GM23338 (cell line): ENCODE data around the gene FOXJ3. TPM values are rescaled to one million over a fixed set of nuclear protein-coding genes. Genes with fewer than 3 reads are reported as not detected.
A peak's percentile ranks its signal among the peaks of the same experiment; 100 is the strongest.

Experiments
- ATAC-seq: fragments of 200-7000 bp; cut with Tn5 transposase; 3 replicates; pipeline ENCODE4 v1.9.1; 2020
- DNase-seq: peaks from one replicate; pipeline ENCODE4 v3.0.0-alpha.2; 2015; ENCODE audit warnings: low spot score
- H2AFZ ChIP-seq: fragments of 200-600 bp; sonication (generic); 2 replicates; pipeline ENCODE4 v1.8.0; 2016; ENCODE audit warnings: antibody characterized with exemption, mild to moderate bottlenecking, moderate library complexity
- H3F3A ChIP-seq: fragments of 200-600 bp; sonication (generic); replicated peaks from 2 replicates; pipeline ENCODE4 v1.8.0; 2017; ENCODE audit warnings: antibody characterized with exemption, mixed run types, low read depth
- H3K27ac ChIP-seq: fragments of 200-600 bp; sonication (generic); 2 replicates; pipeline ENCODE4 v1.6.1; 2016; ENCODE audit warnings: low read depth
- H3K27me3 ChIP-seq: fragments of 200-600 bp; sonication (generic); 2 replicates; pipeline ENCODE4 v1.8.0; 2016; ENCODE audit warnings: mild to moderate bottlenecking, mixed run types, moderate library complexity; ENCODE audit not compliant: insufficient read depth
- H3K36me3 ChIP-seq: fragments of 200-600 bp; sonication (generic); 2 replicates; pipeline ENCODE4 v1.8.0; 2016; ENCODE audit warnings: mild to moderate bottlenecking; ENCODE audit not compliant: insufficient read depth
- H3K4me1 ChIP-seq: fragments of 200-600 bp; sonication (generic); 2 replicates; pipeline ENCODE4 v1.8.0; 2016; ENCODE audit warnings: mild to moderate bottlenecking, moderate library complexity; ENCODE audit not compliant: insufficient read depth
- H3K4me2 ChIP-seq: fragments of 200-600 bp; sonication (generic); 2 replicates; pipeline ENCODE4 v1.7.1; 2017; ENCODE audit warnings: mixed run types
- H3K4me3 ChIP-seq: fragments of 200-600 bp; sonication (generic); 2 replicates; pipeline ENCODE4 v1.6.1; 2016; ENCODE audit warnings: mixed run types
- H3K79me2 ChIP-seq: fragments of 200-600 bp; sonication (generic); replicated peaks from 2 replicates; pipeline ENCODE4 v1.8.0; 2017; ENCODE audit warnings: mild to moderate bottlenecking; ENCODE audit not compliant: insufficient read depth
- H3K9me2 ChIP-seq: fragments of 200-600 bp; sonication (generic); 2 replicates; pipeline ENCODE4 v1.8.0; 2017; ENCODE audit not compliant: insufficient read depth
- H4K20me1 ChIP-seq: fragments of 200-600 bp; sonication (generic); replicated peaks from 2 replicates; pipeline ENCODE4 v1.8.0; 2017; ENCODE audit warnings: mild to moderate bottlenecking; ENCODE audit not compliant: insufficient read depth
- H3K27ac Mint-ChIP-seq: 2 replicates; pipeline ENCODE4 v1.8.0; 2020; ENCODE audit warnings: inconsistent platforms, mild to moderate bottlenecking, moderate library complexity, mixed read lengths
- H3K27me3 Mint-ChIP-seq: 3 replicates; pipeline ENCODE4 v1.8.0; 2022; ENCODE audit warnings: low read depth, mild to moderate bottlenecking, moderate library complexity, mixed read lengths, inconsistent platforms; ENCODE audit not compliant: insufficient read depth, poor library complexity
- H3K36me3 Mint-ChIP-seq: 3 replicates; pipeline ENCODE4 v1.8.0; 2021; ENCODE audit warnings: low read depth, mild to moderate bottlenecking, inconsistent platforms, moderate library complexity, mixed read lengths
- H3K4me1 Mint-ChIP-seq: 3 replicates; pipeline ENCODE4 v1.8.0; 2020; ENCODE audit warnings: mild to moderate bottlenecking, inconsistent platforms, mixed read lengths
- H3K4me3 Mint-ChIP-seq: 3 replicates; pipeline ENCODE4 v1.8.0; 2021; ENCODE audit warnings: moderate library complexity, mild to moderate bottlenecking, inconsistent platforms, mixed read lengths
- H3K9me3 Mint-ChIP-seq: 3 replicates; pipeline ENCODE4 v1.8.0; 2020; ENCODE audit warnings: moderate library complexity, mild to moderate bottlenecking, inconsistent platforms, mixed read lengths
- CREB1 ChIP-seq: fragments of 250-450 bp; sonication (Bioruptor Pico); IDR thresholded peaks from 2 replicates; pipeline ENCODE4 v1.5.0; 2020; ENCODE audit warnings: low read depth, mild to moderate bottlenecking, moderate library complexity
- EZH2 ChIP-seq: fragments of 200-600 bp; sonication (generic); IDR thresholded peaks from one replicate; pipeline ENCODE4 v1.8.0; 2017; ENCODE audit warnings: antibody characterized with exemption, mild to moderate bottlenecking, low read depth; ENCODE audit not compliant: unreplicated experiment
- EZH2phosphoT487 ChIP-seq: fragments of 200-600 bp; sonication (generic); IDR thresholded peaks from one replicate; pipeline ENCODE4 v1.8.1; 2018; ENCODE audit warnings: antibody characterized with exemption; ENCODE audit not compliant: unreplicated experiment
- JUNB ChIP-seq: IDR thresholded peaks from one replicate; pipeline ENCODE4 v1.6.1; 2016; ENCODE audit warnings: antibody characterized with exemption; ENCODE audit not compliant: unreplicated experiment
- NANOG ChIP-seq: IDR thresholded peaks from 2 replicates; pipeline ENCODE4 v1.6.1; 2016; ENCODE audit warnings: antibody characterized with exemption, borderline replicate concordance
- POLR2AphosphoS5 ChIP-seq: IDR thresholded peaks from 2 replicates; pipeline ENCODE4 v1.6.1; 2016; ENCODE audit warnings: antibody characterized with exemption, low read depth
- REST ChIP-seq: IDR thresholded peaks from one replicate; pipeline ENCODE4 v1.6.1; 2018; ENCODE audit warnings: antibody characterized with exemption; ENCODE audit not compliant: unreplicated experiment
- STAT1 ChIP-seq: IDR thresholded peaks from one replicate; pipeline ENCODE4 v1.6.1; 2016; ENCODE audit warnings: antibody characterized with exemption; ENCODE audit not compliant: unreplicated experiment
- ZNF114 ChIP-seq: fragments of 250-450 bp; sonication (Bioruptor Pico); IDR thresholded peaks from 2 replicates; pipeline ENCODE4 v1.5.0; 2020; ENCODE audit warnings: mild to moderate bottlenecking, moderate library complexity
- ZNF331 ChIP-seq: fragments of 250-450 bp; sonication (Bioruptor Pico); IDR thresholded peaks from 2 replicates; pipeline ENCODE4 v1.5.0; 2020; ENCODE audit warnings: low read depth, mild to moderate bottlenecking, moderate library complexity
- polyA plus RNA-seq: library from polyadenylated mRNA; unstranded; fragments of >200 nt; fragmentation: Nextera tagmentation; extraction: Ambion mirVana; gene quantifications from 2 replicates; pipeline ENCODE4 v1.2.1, GENCODE V29; 2016
- total RNA-seq: library from RNA; depleted of rRNA; stranded (reverse); fragments of >200 nt; shearing (Covaris generic); gene quantifications from 2 replicates; pipeline ENCODE4 v1.2.3, GENCODE V29; 2014
- TF ChIP-seq, protein P1 (sequence below): IDR thresholded peaks from 2 replicates; pipeline ENCODE4 v1.6.1; 2016; ENCODE audit warnings: antibody characterized with exemption
- TF ChIP-seq, protein P2 (sequence below): fragments of 250-450 bp; sonication (Bioruptor Pico); IDR thresholded peaks from 2 replicates; pipeline ENCODE4 v1.5.0; 2020; ENCODE audit warnings: mild to moderate bottlenecking, moderate library complexity
- TF ChIP-seq, protein P3 (sequence below), 2 experiments: fragments of 200-600 bp in 1 of 2; sonication (generic) in 1 of 2; conservative IDR thresholded peaks; 2 replicates each; pipeline versions ENCODE4 v1.5.1 to v1.6.1; 2016 to 2017; ENCODE audit warnings: antibody characterized with exemption in 2 of 2, low read depth in 2 of 2, mild to moderate bottlenecking in 2 of 2, moderate library complexity in 1 of 2

FOXJ3 gene
- total and polyA plus RNA-seq, 2 experiments from 2014 or later: 36.6 to 53.3 TPM

DNA sequence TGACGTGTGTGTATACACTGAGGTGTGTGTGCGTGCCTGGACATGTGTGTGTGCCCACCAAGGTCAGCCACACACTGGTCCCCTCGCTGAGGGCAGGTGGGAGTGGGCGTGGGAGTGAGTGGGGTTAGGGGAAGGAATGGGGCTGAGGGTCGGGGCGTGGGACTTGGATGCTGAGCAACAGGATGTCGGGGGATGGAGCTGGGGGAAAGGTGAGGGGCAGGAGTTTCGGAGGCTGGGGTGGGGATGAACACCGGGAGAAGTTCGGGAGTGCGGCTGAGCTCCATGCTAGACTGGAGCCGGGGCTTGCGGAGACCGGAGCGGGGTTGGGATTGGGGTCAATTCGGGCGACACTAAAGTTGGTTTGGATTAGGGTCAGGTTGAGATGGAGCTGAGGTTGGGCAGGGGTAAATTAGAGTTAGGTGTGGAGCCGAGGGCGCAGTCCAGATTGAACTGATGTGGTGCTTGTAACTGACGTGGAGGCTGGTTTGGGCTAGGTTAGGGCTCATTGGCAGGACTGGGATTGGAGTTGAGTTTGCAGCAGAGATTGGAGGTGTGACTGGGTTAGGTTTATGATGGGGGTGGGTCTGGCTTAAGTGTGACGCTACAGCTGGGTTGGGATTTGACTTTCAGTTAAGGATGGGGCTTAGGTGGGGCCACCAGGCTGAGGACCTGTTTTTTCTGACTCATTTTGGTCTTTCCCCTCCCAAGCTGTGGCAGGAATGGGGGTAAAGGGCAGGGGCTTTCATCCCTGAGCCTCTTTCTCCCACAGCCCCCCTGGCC is 167.2 kb downstream of the FOXJ3 start:
- peaks cover 11% of the 10 kb centered on the region for H3K27me3 Mint-ChIP-seq
- no peaks in the 10 kb centered on the region for H3K36me3 Mint-ChIP-seq
- H3K9me3 Mint-ChIP-seq: no peaks in the 10 kb centered on the region; the same call in 2 of the 3 replicates
- H3K4me1 Mint-ChIP-seq: peaks cover 4% of the 10 kb centered on the region; the same call in 2 of the 3 replicates
- ATAC-seq (no peak), DNase-seq (peak; percentile 45)
- Histone ChIP-seq H3K4me3 (no peak overlapping the region), H3K9me2 (no peaks in the 10 kb centered on the region), H4K20me1 (no peaks in the 10 kb centered on the region), H3K36me3 (no peaks in the 10 kb centered on the region), H3K4me2 (no peak overlapping the region), H3K4me1 (no peaks in the 10 kb centered on the region), H2AFZ (no peak overlapping the region), H3K27me3 (no peaks in the 10 kb centered on the region), H3K27ac (no peak overlapping the region), H3K79me2 (no peaks in the 10 kb centered on the region), H3F3A (no peaks in the 10 kb centered on the region)
- H3K27ac Mint-ChIP-seq: no peak overlapping the region; the same call in 1 of the 2 replicates
- TF ChIP-seq POLR2AphosphoS5 (no peak), ZNF331 (CRISPR knock-in tag) (no peak), EZH2phosphoT487 (no peak), REST (no peak), NANOG (no peak), EZH2 (no peak), CREB1 (CRISPR knock-in tag) (no peak), STAT1 (no peak), JUNB (no peak), ZNF114 (CRISPR knock-in tag) (no peak)
- TF ChIP-seq, protein P1, sequence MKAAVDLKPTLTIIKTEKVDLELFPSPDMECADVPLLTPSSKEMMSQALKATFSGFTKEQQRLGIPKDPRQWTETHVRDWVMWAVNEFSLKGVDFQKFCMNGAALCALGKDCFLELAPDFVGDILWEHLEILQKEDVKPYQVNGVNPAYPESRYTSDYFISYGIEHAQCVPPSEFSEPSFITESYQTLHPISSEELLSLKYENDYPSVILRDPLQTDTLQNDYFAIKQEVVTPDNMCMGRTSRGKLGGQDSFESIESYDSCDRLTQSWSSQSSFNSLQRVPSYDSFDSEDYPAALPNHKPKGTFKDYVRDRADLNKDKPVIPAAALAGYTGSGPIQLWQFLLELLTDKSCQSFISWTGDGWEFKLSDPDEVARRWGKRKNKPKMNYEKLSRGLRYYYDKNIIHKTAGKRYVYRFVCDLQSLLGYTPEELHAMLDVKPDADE: no peak
- TF ChIP-seq, protein P2, sequence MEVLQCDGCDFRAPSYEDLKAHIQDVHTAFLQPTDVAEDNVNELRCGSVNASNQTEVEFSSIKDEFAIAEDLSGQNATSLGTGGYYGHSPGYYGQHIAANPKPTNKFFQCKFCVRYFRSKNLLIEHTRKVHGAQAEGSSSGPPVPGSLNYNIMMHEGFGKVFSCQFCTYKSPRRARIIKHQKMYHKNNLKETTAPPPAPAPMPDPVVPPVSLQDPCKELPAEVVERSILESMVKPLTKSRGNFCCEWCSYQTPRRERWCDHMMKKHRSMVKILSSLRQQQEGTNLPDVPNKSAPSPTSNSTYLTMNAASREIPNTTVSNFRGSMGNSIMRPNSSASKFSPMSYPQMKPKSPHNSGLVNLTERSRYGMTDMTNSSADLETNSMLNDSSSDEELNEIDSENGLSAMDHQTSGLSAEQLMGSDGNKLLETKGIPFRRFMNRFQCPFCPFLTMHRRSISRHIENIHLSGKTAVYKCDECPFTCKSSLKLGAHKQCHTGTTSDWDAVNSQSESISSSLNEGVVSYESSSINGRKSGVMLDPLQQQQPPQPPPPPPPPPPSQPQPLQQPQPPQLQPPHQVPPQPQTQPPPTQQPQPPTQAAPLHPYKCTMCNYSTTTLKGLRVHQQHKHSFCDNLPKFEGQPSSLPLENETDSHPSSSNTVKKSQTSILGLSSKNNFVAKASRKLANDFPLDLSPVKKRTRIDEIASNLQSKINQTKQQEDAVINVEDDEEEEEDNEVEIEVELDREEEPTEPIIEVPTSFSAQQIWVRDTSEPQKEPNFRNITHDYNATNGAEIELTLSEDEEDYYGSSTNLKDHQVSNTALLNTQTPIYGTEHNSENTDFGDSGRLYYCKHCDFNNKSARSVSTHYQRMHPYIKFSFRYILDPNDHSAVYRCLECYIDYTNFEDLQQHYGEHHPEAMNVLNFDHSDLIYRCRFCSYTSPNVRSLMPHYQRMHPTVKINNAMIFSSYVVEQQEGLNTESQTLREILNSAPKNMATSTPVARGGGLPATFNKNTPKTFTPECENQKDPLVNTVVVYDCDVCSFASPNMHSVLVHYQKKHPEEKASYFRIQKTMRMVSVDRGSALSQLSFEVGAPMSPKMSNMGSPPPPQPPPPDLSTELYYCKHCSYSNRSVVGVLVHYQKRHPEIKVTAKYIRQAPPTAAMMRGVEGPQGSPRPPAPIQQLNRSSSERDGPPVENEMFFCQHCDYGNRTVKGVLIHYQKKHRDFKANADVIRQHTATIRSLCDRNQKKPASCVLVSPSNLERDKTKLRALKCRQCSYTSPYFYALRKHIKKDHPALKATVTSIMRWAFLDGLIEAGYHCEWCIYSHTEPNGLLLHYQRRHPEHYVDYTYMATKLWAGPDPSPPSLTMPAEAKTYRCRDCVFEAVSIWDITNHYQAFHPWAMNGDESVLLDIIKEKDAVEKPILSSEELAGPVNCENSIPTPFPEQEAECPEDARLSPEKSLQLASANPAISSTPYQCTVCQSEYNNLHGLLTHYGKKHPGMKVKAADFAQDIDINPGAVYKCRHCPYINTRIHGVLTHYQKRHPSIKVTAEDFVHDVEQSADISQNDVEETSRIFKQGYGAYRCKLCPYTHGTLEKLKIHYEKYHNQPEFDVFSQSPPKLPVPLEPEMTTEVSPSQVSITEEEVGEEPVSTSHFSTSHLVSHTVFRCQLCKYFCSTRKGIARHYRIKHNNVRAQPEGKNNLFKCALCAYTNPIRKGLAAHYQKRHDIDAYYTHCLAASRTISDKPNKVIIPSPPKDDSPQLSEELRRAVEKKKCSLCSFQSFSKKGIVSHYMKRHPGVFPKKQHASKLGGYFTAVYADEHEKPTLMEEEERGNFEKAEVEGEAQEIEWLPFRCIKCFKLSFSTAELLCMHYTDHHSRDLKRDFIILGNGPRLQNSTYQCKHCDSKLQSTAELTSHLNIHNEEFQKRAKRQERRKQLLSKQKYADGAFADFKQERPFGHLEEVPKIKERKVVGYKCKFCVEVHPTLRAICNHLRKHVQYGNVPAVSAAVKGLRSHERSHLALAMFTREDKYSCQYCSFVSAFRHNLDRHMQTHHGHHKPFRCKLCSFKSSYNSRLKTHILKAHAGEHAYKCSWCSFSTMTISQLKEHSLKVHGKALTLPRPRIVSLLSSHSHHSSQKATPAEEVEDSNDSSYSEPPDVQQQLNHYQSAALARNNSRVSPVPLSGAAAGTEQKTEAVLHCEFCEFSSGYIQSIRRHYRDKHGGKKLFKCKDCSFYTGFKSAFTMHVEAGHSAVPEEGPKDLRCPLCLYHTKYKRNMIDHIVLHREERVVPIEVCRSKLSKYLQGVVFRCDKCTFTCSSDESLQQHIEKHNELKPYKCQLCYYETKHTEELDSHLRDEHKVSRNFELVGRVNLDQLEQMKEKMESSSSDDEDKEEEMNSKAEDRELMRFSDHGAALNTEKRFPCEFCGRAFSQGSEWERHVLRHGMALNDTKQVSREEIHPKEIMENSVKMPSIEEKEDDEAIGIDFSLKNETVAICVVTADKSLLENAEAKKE: no peak
- TF ChIP-seq, protein P3, sequence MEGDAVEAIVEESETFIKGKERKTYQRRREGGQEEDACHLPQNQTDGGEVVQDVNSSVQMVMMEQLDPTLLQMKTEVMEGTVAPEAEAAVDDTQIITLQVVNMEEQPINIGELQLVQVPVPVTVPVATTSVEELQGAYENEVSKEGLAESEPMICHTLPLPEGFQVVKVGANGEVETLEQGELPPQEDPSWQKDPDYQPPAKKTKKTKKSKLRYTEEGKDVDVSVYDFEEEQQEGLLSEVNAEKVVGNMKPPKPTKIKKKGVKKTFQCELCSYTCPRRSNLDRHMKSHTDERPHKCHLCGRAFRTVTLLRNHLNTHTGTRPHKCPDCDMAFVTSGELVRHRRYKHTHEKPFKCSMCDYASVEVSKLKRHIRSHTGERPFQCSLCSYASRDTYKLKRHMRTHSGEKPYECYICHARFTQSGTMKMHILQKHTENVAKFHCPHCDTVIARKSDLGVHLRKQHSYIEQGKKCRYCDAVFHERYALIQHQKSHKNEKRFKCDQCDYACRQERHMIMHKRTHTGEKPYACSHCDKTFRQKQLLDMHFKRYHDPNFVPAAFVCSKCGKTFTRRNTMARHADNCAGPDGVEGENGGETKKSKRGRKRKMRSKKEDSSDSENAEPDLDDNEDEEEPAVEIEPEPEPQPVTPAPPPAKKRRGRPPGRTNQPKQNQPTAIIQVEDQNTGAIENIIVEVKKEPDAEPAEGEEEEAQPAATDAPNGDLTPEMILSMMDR (conservative IDR thresholded peaks at IDR 0.05; ENCODE audit: low read depth in 2 of 2): no peak
- no peak overlapping the region for H3K4me3 Mint-ChIP-seq
